ENCODE measurements around the gene TEDC2. TPM values are rescaled to one million over a fixed set of nuclear protein-coding genes. Genes with fewer than 3 reads are reported as not detected.

The TEDC2 gene
- total and polyA plus RNA-seq, 12 donors = 0.29 to 2.3 (median 0.95) TPM

GRCh38 chr16:2484898-2485508, 25.1 kb downstream of the TEDC2 start:
- H3K4me3 ChIP-seq = no peak overlapping the region
- no peaks in the 10 kb centered on the region for H3K27me3 ChIP-seq
- DNase-seq (no peak), ATAC-seq (no peak)
- WGBS, 2 donors = 86% methylated on average over 13 of the region's 13 CpGs
- no peaks in the 10 kb centered on the region for H3K36me3 ChIP-seq
- H3K27ac ChIP-seq = peak overlapping the region in 3 of 10 donors; percentile 32 to 62 (median 60)
- H3K9me3 ChIP-seq = no peaks in the 10 kb centered on the region
- intact Hi-C loops (cut with DNase I) = loop anchor here in 2 of 10 donors (5.0 to 10.0 kb wide), 2 partner anchors 50 to 143 kb away; partner anchors contain the start of gene ABCA3 (in 1 of the 2)
- TF ChIP-seq CTCF (IDR thresholded peaks at IDR 0.05) = no peak
- H3K4me1 ChIP-seq = peaks cover 6 to 45% (median 29%) of the 10 kb centered on the region in 9 donors

GRCh38 chr16:2485811-2486507, 26.1 kb downstream of the TEDC2 start:
- H3K9me3 ChIP-seq = no peaks in the 10 kb centered on the region
- H3K36me3 ChIP-seq = peaks cover 0 to 4% (median 0%) of the 10 kb centered on the region in 9 donors
- TF ChIP-seq CTCF (IDR thresholded peaks at IDR 0.05) = no peak
- DNase-seq (no peak), ATAC-seq (peak; percentile 17 to 79 (median 38))
- no peaks in the 10 kb centered on the region for H3K27me3 ChIP-seq
- peak overlapping the region in 4 of 10 donors; percentile 5 to 18 (median 11) for H3K4me3 ChIP-seq
- WGBS, 2 donors = 60 to 68% methylated on average over 33 of the region's 33 CpGs
- peak overlapping the region in 9 of 10 donors; percentile 32 to 70 (median 59) for H3K27ac ChIP-seq
- intact Hi-C loops (cut with DNase I) = loop anchor here in 2 of 10 donors (5.0 to 10.0 kb wide), 2 partner anchors 51 to 144 kb away; partner anchors contain the start of gene ABCA3 (in 1 of the 2)
- H3K4me1 ChIP-seq = peaks cover 6 to 45% (median 29%) of the 10 kb centered on the region in 9 donors

DNA sequence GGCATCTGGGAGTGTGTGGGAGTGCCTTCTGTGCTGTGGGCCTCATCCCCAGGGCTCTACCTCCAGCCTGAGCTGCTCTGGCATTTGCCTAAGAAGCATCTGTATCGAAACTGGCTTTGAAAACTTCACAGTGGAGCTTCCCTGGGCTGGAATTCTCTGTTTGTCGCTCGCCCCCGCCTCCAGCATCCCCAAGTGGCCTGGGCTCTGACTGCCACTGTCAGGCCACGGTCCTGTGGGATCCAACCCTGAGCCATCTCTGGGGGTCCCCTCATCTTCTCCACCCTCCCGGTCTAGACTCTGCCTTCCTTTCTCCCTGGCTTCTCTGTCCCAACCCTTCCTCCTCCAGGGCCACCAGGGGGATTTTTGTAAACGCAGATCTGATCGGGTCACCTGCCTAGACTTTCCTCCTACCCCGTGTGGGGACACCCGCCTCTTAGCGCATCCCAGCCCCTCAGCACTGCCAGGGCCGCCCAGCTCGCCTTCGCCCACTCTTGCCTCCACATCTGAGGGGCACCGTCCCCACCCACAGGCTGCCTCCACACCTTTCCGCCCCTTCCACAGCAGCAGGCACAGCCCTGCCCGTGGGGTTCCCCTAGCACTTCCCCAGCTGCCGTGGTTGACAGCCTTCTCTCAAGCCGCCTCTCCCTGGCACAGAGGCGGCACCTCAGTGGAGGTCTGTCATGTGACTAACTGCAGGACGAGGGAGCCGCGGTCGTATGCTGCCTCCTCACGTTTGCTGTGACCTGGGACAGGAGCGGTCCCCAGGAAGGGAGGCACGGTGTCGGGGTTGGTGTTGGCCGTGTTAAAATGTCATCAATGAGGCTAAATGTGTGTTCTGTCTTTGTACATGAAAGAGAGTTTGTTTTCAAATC, 27.0 kb downstream of the TEDC2 start:
- Histone ChIP-seq H3K27me3 (no peaks in the 10 kb centered on the region), H3K9me3 (no peaks in the 10 kb centered on the region), H3K36me3 (peaks cover 0 to 4% (median 0%) of the 10 kb centered on the region in 9 donors), H3K27ac (peak overlapping the region in 9 of 10 donors; percentile 32 to 70 (median 59)), H3K4me3 (peak overlapping the region in 1 of 10 donors; percentile 2), H3K4me1 (peaks cover 6 to 45% (median 29%) of the 10 kb centered on the region in 9 donors)
- peak in 7 of 9 donors; percentile 18 to 51 (median 39) for TF ChIP-seq CTCF (IDR thresholded peaks at IDR 0.05)
- intact Hi-C loops (cut with DNase I) = loop anchor here in 2 of 10 donors (5.0 to 10.0 kb wide), 2 partner anchors 52 to 145 kb away; partner anchors contain the start of gene ABCA3 (in 1 of the 2)
- peak in 1 of 2 donors; percentile 59 for DNase-seq
- WGBS, 2 donors = 65 to 66% methylated on average over 29 of the region's 29 CpGs
- ATAC-seq = peak; percentile 45 to 80 (median 64)

DNA sequence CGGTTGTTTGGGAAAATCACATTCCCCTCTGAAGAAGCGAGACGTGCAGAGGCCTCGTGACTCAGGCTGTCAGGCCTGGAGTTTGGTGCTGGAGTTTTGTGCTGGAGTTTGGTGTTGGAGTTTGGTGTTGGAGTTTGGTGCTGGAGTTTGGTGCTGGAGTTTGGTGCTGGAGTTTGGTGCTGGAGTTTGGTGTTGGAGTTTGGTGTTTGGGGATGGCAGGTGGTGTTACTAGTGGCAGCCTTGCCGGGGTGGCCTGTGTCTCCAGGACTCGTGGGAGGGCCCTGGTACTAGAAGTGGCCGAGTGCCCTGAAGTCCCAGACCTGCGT, 27.6 kb downstream of the TEDC2 start:
- Histone ChIP-seq H3K4me3 (no peak overlapping the region), H3K9me3 (no peaks in the 10 kb centered on the region), H3K27ac (no peak overlapping the region), H3K4me1 (peaks cover 6 to 42% (median 25%) of the 10 kb centered on the region in 9 donors), H3K36me3 (peaks cover 0 to 4% (median 0%) of the 10 kb centered on the region in 9 donors), H3K27me3 (no peaks in the 10 kb centered on the region)
- DNase-seq (no peak), ATAC-seq (no peak)
- intact Hi-C loops (cut with DNase I) = loop anchor here in 2 of 10 donors (5.0 to 10.0 kb wide), 2 partner anchors 53 to 145 kb away; partner anchors contain the start of gene ABCA3 (in 1 of the 2)
- no peak for TF ChIP-seq CTCF (IDR thresholded peaks at IDR 0.05)
- WGBS, 2 donors = 74 to 75% methylated on average over 8 of the region's 8 CpGs

Measured in heart right ventricle (tissue), 16 donors.